ENCODE measurements around the gene NSMCE3.
A peak's percentile ranks its signal among the peaks of the same experiment; 100 is the strongest.

NSMCE3 gene

DNA sequence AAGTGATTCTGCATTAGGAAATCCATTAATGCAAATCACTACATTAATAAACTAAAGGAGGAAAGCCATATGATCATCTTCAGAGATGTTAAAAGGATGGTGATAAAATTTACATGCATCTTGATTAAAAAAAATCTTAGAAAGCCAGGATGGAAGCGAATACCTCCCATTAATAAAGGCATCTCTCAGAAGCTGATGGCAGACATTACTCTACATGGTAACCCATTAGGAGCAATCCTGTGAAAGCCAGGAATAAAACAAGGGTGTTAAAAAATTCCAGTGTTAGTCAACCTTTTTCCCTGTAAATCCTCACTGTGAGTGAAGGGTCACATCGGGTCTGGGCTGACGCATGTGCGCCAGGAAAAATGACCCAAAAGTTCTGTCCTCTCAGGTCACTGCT, 25.5 kb downstream of the NSMCE3 start:
- TF ChIP-seq POLR2AphosphoS5 (IDR thresholded peaks at IDR 0.05; ENCODE audit: low read depth, low read length) (no peak), SIN3A (IDR thresholded peaks at IDR 0.05; ENCODE audit: borderline replicate concordance, insufficient read depth, low read length) (no peak), TAF1 (IDR thresholded peaks at IDR 0.05; ENCODE audit: borderline replicate concordance, insufficient read depth, low read length) (no peak), FOXP2 (optimal IDR thresholded peaks at IDR 0.05; ENCODE audit: borderline replicate concordance, extremely low read depth, extremely low read length, insufficient read depth) (no peak)
- TF ChIP-seq, protein P1, sequence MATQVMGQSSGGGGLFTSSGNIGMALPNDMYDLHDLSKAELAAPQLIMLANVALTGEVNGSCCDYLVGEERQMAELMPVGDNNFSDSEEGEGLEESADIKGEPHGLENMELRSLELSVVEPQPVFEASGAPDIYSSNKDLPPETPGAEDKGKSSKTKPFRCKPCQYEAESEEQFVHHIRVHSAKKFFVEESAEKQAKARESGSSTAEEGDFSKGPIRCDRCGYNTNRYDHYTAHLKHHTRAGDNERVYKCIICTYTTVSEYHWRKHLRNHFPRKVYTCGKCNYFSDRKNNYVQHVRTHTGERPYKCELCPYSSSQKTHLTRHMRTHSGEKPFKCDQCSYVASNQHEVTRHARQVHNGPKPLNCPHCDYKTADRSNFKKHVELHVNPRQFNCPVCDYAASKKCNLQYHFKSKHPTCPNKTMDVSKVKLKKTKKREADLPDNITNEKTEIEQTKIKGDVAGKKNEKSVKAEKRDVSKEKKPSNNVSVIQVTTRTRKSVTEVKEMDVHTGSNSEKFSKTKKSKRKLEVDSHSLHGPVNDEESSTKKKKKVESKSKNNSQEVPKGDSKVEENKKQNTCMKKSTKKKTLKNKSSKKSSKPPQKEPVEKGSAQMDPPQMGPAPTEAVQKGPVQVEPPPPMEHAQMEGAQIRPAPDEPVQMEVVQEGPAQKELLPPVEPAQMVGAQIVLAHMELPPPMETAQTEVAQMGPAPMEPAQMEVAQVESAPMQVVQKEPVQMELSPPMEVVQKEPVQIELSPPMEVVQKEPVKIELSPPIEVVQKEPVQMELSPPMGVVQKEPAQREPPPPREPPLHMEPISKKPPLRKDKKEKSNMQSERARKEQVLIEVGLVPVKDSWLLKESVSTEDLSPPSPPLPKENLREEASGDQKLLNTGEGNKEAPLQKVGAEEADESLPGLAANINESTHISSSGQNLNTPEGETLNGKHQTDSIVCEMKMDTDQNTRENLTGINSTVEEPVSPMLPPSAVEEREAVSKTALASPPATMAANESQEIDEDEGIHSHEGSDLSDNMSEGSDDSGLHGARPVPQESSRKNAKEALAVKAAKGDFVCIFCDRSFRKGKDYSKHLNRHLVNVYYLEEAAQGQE (IDR thresholded peaks at IDR 0.05; ENCODE audit: insufficient read depth in 1 of 2, low read depth in 2 of 2, low read length in 2 of 2), result no peak

DNA sequence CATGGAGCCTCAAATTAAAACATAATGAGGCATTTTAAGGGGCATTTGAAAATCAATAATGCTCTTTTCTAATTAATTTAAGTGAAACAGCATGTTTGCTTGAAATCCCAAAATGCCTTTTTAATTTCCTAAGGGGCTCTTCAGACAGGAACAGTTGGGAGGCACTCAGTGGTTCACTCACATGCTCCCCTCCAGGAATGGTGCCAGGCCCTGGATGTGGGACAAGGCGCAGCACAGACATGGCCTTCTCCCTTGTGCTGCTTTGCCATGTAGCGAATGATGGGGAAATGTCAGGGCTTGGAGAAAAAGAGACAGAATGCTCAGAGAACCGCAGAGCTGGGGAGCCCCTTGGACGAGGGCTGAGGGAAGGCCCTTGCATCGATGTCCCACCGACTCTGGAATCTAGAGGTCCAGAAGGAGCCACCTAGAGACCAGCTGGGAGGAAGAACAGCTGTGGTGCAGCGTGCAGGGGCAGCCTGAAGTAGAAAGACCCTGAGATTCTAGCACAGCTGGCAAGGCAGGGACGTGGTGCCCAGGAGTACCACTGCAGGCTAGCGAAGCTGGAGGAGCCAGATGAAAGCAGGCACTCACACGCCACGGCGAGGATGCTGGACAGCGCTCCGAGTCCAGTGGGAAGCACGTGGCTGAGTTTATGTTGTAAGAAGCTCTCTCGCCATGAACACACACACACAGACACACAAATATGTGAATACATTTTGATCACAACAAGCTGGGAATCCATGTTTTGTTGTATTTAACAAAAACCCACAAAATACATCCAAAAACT, 27.0 kb downstream of the NSMCE3 start:
- TF ChIP-seq, protein P1 (IDR thresholded peaks at IDR 0.05; ENCODE audit: insufficient read depth in 1 of 2, low read depth in 2 of 2, low read length in 2 of 2), result peak; percentile 67 to 87
- TF ChIP-seq TAF1 (IDR thresholded peaks at IDR 0.05; ENCODE audit: borderline replicate concordance, insufficient read depth, low read length), result no peak

DNA sequence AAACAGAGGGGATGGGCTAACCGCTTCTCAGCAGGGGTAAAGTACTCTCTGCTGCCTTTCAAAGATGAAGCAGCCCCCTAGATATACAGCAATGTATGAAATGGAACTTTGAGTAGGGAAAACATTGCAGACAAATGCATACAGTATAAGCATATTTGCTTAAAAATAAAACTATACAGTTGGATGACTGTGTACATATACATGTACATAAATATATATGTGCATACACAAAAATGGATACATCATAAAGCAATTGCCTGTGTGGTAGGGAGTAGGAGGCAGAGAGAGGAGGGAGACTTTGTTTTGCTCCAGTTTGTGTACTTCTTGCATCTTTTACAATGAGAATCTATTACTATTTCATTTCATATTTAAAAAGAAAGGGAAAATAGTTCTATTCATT, 28.4 kb downstream of the NSMCE3 start:
- TF ChIP-seq SIN3A (IDR thresholded peaks at IDR 0.05; ENCODE audit: borderline replicate concordance, insufficient read depth, low read length) (no peak), TAF1 (IDR thresholded peaks at IDR 0.05; ENCODE audit: borderline replicate concordance, insufficient read depth, low read length) (no peak), POLR2AphosphoS5 (IDR thresholded peaks at IDR 0.05; ENCODE audit: low read depth, low read length) (no peak), FOXP2 (optimal IDR thresholded peaks at IDR 0.05; ENCODE audit: borderline replicate concordance, extremely low read depth, extremely low read length, insufficient read depth) (no peak)
- TF ChIP-seq, protein P1 (IDR thresholded peaks at IDR 0.05; ENCODE audit: insufficient read depth in 1 of 2, low read depth in 2 of 2, low read length in 2 of 2), result no peak

DNA sequence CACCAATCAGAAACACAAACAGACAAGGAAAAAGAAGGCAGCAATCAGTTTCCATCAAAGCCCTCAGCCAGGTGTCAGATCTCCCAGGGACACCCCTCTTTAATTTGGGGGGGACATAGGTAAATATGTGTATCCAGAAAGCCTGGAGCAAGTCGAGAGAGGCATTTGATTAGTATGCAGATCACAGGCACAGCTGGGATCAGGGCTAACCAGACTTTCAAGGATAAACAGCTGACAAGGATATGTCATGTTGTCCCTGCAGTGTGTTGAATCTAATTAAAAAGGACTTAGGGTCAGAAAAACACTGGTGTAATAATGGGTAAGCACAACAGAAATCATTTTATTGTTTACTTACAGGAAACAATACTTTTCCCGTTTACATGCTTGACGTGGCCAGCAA, 30.2 kb downstream of the NSMCE3 start:
- TF ChIP-seq SIN3A (IDR thresholded peaks at IDR 0.05; ENCODE audit: borderline replicate concordance, insufficient read depth, low read length) (no peak), FOXP2 (optimal IDR thresholded peaks at IDR 0.05; ENCODE audit: borderline replicate concordance, extremely low read depth, extremely low read length, insufficient read depth) (no peak), POLR2AphosphoS5 (IDR thresholded peaks at IDR 0.05; ENCODE audit: low read depth, low read length) (no peak), TAF1 (IDR thresholded peaks at IDR 0.05; ENCODE audit: borderline replicate concordance, insufficient read depth, low read length) (no peak)
- TF ChIP-seq, protein P1 (IDR thresholded peaks at IDR 0.05; ENCODE audit: insufficient read depth in 1 of 2, low read depth in 2 of 2, low read length in 2 of 2), result no peak

DNA sequence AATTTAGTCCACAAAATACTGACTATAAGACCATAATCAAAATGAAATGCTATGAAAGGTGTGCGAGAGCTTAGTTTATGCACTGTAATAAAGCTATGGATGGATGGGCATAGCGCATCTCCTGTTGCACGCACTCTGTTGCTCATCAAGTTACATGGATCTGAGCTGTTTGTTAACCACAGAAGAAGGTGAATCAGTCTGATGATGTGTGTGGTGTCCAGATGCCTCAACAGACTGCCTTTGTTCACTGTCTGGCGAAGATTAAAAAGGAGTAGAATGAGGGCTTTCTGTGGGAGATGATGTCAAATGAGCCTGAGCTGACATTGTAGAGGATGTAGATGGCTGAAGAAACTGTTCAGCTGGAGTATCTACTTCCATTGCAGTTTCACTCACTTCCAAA, 36.1 kb downstream of the NSMCE3 start:
- TF ChIP-seq FOXP2 (optimal IDR thresholded peaks at IDR 0.05; ENCODE audit: borderline replicate concordance, extremely low read depth, extremely low read length, insufficient read depth), result no peak
- TF ChIP-seq, protein P1 (IDR thresholded peaks at IDR 0.05; ENCODE audit: insufficient read depth in 1 of 2, low read depth in 2 of 2, low read length in 2 of 2), result no peak
- no peak for TF ChIP-seq POLR2AphosphoS5 (IDR thresholded peaks at IDR 0.05; ENCODE audit: low read depth, low read length)
- TF ChIP-seq SIN3A (IDR thresholded peaks at IDR 0.05; ENCODE audit: borderline replicate concordance, insufficient read depth, low read length), result no peak
- no peak for TF ChIP-seq TAF1 (IDR thresholded peaks at IDR 0.05; ENCODE audit: borderline replicate concordance, insufficient read depth, low read length)
